Measurements from ENCODE around the gene ERAS. TPM values are rescaled to one million over a fixed set of nuclear protein-coding genes. Genes with fewer than 3 reads are reported as not detected.

ERAS gene
- total and polyA plus RNA-seq, 2 donors (not counting 3 experiments of a cell fraction or from before 2014, with no cell fraction given) = 0.14 TPM; not detected in 1

GRCh38 chrX:48798318-48798717 is 28.0 kb upstream of the ERAS start:
- ChIA-PET CTCF (no interaction called here), POLR2A (no interaction called here)
- Histone ChIP-seq H3K36me3 (ENCODE audit: control insufficient read depth in 2 of 2, extremely low read depth in 1 of 2, insufficient read depth in 2 of 2, low read length in 2 of 2) (no peaks in the 10 kb centered on the region), H3K27me3 (ENCODE audit: control insufficient read depth in 2 of 2, insufficient read depth in 2 of 2, low read length in 2 of 2) (no peaks in the 10 kb centered on the region), H3K9me3 (replicated peaks; ENCODE audit: control insufficient read depth, insufficient read depth, low read length) (no peaks in the 10 kb centered on the region), H3K79me2 (ENCODE audit: control insufficient read depth, insufficient read depth, low read length) (no peaks in the 10 kb centered on the region), H4K20me1 (replicated peaks; ENCODE audit: control insufficient read depth, extremely low read depth, insufficient read depth, low read length) (no peaks in the 10 kb centered on the region), H3K27ac (ENCODE audit: insufficient read depth, low read depth, low read length) (no peak overlapping the region), H3K4me2 (ENCODE audit: insufficient read depth, low read length) (no peak overlapping the region), H3K4me1 (ENCODE audit: control insufficient read depth, extremely low read depth, insufficient read depth, low read length) (peaks cover 4% of the 10 kb centered on the region), H3K9me1 (replicated peaks; ENCODE audit: control insufficient read depth, extremely low read depth, insufficient read depth, low read length) (no peaks in the 10 kb centered on the region), H3K4me3 (replicated peaks in 1 of 3; ENCODE audit: insufficient read depth in 1 of 3, low read depth in 1 of 3, low read length in 3 of 3) (no peak overlapping the region), H2AFZ (ENCODE audit: low read depth, low read length) (no peak overlapping the region), H3K9ac (replicated peaks; ENCODE audit: extremely low read depth, insufficient read depth, low read length) (no peak overlapping the region)
- dilution Hi-C loops (cut with MboI; ENCODE audit: extremely low pct_ligation_motif_present, low sequenced_read_pairs) = no loop called here
- FAIRE-seq (no peak), DNase-seq (ENCODE audit: low read depth, low spot score) (no peak)
- no TSS peak for BruUV-seq (replicated peaks)
- intact Hi-C loops (cut with micrococcal nuclease) = no loop called here
- TF ChIP-seq POLR2A (IDR thresholded peaks at IDR 0.05; ENCODE audit: low read depth, low read length) (no peak), JUN (IDR thresholded peaks at IDR 0.05; ENCODE audit: borderline replicate concordance, insufficient read depth, insufficient read length, low read depth) (no peak), EZH2 (IDR thresholded peaks at IDR 0.05; ENCODE audit: borderline replicate concordance, low read depth, low read length, severe bottlenecking) (no peak), FOS (IDR thresholded peaks at IDR 0.05; ENCODE audit: borderline replicate concordance, insufficient read depth, low read length) (no peak)
- TF ChIP-seq, protein P1, sequence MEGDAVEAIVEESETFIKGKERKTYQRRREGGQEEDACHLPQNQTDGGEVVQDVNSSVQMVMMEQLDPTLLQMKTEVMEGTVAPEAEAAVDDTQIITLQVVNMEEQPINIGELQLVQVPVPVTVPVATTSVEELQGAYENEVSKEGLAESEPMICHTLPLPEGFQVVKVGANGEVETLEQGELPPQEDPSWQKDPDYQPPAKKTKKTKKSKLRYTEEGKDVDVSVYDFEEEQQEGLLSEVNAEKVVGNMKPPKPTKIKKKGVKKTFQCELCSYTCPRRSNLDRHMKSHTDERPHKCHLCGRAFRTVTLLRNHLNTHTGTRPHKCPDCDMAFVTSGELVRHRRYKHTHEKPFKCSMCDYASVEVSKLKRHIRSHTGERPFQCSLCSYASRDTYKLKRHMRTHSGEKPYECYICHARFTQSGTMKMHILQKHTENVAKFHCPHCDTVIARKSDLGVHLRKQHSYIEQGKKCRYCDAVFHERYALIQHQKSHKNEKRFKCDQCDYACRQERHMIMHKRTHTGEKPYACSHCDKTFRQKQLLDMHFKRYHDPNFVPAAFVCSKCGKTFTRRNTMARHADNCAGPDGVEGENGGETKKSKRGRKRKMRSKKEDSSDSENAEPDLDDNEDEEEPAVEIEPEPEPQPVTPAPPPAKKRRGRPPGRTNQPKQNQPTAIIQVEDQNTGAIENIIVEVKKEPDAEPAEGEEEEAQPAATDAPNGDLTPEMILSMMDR (IDR thresholded peaks at IDR 0.05; ENCODE audit: extremely low read depth in 1 of 2, insufficient read depth in 1 of 2, low read depth in 1 of 2, low read length in 2 of 2) = no peak

All from endothelial cell of umbilical vein (primary cell).